Fibroblast of pulmonary artery (primary cell): ENCODE data around the gene PDE8A.

Experiments used
- DNase-seq: peaks from one replicate; pipeline ENCODE4 v3.0.0-alpha.2; 2010; ENCODE audit warnings: low read depth
- H3K4me3 ChIP-seq: replicated peaks from 2 replicates; pipeline ENCODE4 v1.5.1; 2011; ENCODE audit warnings: low read depth, mild to moderate bottlenecking, control low read depth, low read length, moderate library complexity
- CTCF ChIP-seq: IDR thresholded peaks from 2 replicates; pipeline ENCODE4 v1.5.1; 2011; ENCODE audit warnings: mild to moderate bottlenecking, control low read depth, low read length, inconsistent platforms; ENCODE audit errors: missing control alignments

PDE8A gene

GRCh38 chr15:85100186-85100937, 118.7 kb downstream of the PDE8A start:
- DNase-seq: no peak
- no peak overlapping the region for H3K4me3 ChIP-seq
- TF ChIP-seq CTCF: no peak

- no peak for DNase-seq
- H3K4me3 ChIP-seq: no peak overlapping the region
- TF ChIP-seq CTCF: no peak
Measured at GRCh38 chr15:85104584-85104983, 122.9 kb downstream of the PDE8A start.

- H3K4me3 ChIP-seq: no peak overlapping the region
- DNase-seq: no peak
- no peak for TF ChIP-seq CTCF
Measured at GRCh38 chr15:85108136-85108535, 126.5 kb downstream of the PDE8A start.

- no peak overlapping the region for H3K4me3 ChIP-seq
- no peak for DNase-seq
- TF ChIP-seq CTCF: no peak
Measured at GRCh38 chr15:85109333-85109732, 127.7 kb downstream of the PDE8A start.

GRCh38 chr15:85112997-85113396, 131.3 kb downstream of the PDE8A start:
- H3K4me3 ChIP-seq: no peak overlapping the region
- no peak for TF ChIP-seq CTCF
- no peak for DNase-seq

- TF ChIP-seq CTCF: no peak
- no peak overlapping the region for H3K4me3 ChIP-seq
- no peak for DNase-seq
Measured at GRCh38 chr15:85114886-85115285, 133.2 kb downstream of the PDE8A start.

GRCh38 chr15:85116066-85116465, 134.4 kb downstream of the PDE8A start:
- no peak for DNase-seq
- H3K4me3 ChIP-seq: no peak overlapping the region
- TF ChIP-seq CTCF: no peak
